Vagina (tissue), 2 donors: Measurements from ENCODE around the gene TBC1D8B.

Experiments used
- POLR2A ChIP-seq, 2 donors: fragments of 450-650 bp; IDR thresholded peaks; one replicate each; pipeline ENCODE4 v1.6.1; 2017; ENCODE audit warnings: antibody characterized with exemption in 2 of 2, mild to moderate bottlenecking in 2 of 2, moderate library complexity in 2 of 2
- POLR2AphosphoS5 ChIP-seq, 2 donors: sonication (generic); formaldehyde crosslinking; IDR thresholded peaks; one replicate each; pipeline ENCODE4 v1.9.0; 2017; ENCODE audit warnings: antibody characterized with exemption in 2 of 2, mild to moderate bottlenecking in 2 of 2, low read depth in 1 of 2; ENCODE audit not compliant: insufficient read depth in 1 of 2
- TF ChIP-seq, protein P1 (sequence below), 3 experiments: fragments of 450-650 bp in 2 of 3; fragments of 200-600 bp in 1 of 3; sonication (generic) in 1 of 3; IDR thresholded peaks; one replicate each; pipeline ENCODE4 v1.5.1; 2017 to 2019; ENCODE audit warnings: antibody characterized with exemption in 3 of 3, mild to moderate bottlenecking in 2 of 3, moderate library complexity in 2 of 3

DNA sequence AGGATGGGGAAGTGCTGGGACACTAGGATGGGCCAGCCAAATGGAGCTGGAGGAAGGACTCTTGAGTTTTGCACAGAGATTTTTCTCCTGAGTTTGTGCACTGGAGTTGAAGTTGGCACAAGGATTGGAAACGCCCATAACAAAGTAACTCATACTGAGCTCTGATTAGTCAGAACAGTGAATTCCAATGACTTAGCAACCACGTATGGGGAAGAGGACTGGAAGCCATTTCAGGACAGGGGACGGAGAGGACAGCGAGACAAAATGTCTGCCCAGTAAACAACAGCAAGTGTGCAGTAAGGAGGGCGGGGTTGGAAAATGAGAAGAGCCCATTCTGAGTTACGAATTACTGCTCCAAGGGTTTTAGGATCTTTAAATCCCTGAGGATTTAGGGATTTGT lies 94.8 kb downstream of the TBC1D8B start:
- TF ChIP-seq, protein P1, sequence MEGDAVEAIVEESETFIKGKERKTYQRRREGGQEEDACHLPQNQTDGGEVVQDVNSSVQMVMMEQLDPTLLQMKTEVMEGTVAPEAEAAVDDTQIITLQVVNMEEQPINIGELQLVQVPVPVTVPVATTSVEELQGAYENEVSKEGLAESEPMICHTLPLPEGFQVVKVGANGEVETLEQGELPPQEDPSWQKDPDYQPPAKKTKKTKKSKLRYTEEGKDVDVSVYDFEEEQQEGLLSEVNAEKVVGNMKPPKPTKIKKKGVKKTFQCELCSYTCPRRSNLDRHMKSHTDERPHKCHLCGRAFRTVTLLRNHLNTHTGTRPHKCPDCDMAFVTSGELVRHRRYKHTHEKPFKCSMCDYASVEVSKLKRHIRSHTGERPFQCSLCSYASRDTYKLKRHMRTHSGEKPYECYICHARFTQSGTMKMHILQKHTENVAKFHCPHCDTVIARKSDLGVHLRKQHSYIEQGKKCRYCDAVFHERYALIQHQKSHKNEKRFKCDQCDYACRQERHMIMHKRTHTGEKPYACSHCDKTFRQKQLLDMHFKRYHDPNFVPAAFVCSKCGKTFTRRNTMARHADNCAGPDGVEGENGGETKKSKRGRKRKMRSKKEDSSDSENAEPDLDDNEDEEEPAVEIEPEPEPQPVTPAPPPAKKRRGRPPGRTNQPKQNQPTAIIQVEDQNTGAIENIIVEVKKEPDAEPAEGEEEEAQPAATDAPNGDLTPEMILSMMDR (IDR thresholded peaks at IDR 0.05), result no peak
- no peak for TF ChIP-seq POLR2A (IDR thresholded peaks at IDR 0.05)
- TF ChIP-seq POLR2AphosphoS5 (IDR thresholded peaks at IDR 0.05; ENCODE audit: insufficient read depth in 1 of 2, low read depth in 1 of 2), result no peak
